B cell (primary cell): ENCODE data around the gene GPR15LG. TPM values are rescaled to one million over a fixed set of nuclear protein-coding genes. Genes with fewer than 3 reads are reported as not detected.

ENCODE experiments used
- ATAC-seq: fragments of 200-7000 bp; cut with Tn5 transposase; one replicate; pipeline ENCODE4 v1.10.0; 2021; ENCODE audit warnings: low read depth, mild to moderate bottlenecking, moderate number of reproducible peaks, moderate library complexity
- CTCF ChIA-PET: fragments of 350-600 bp; sonication (Branson Sonifier 250); formaldehyde crosslinking; loops from one replicate; lab custom pipeline; 2021; ENCODE audit warnings: antibody characterized with exemption, inconsistent platforms; lab: Charles Lee
- POLR2A ChIA-PET: fragments of 350-600 bp; sonication (Branson Sonifier 250); formaldehyde crosslinking; loops from one replicate; lab custom pipeline; 2021; ENCODE audit warnings: antibody characterized with exemption; lab: Charles Lee
- DNase-seq: peaks from one replicate; pipeline ENCODE4 v3.0.0; 2013
- H2AFZ ChIP-seq: 2 replicates; pipeline ENCODE4 v1.6.1; 2012; ENCODE audit warnings: mild to moderate bottlenecking, low read depth, low read length; ENCODE audit not compliant: insufficient read depth, poor library complexity, severe bottlenecking
- H3K27ac ChIP-seq, 2 donors: 1 replicate in 1 of 2; 2 replicates in 1 of 2; pipeline ENCODE4 v1.5.1; 2012 to 2013; ENCODE audit warnings: low read length in 2 of 2, mild to moderate bottlenecking in 2 of 2, moderate library complexity in 1 of 2
- H3K27me3 ChIP-seq, 4 experiments: fragments of 200-600 bp in 1 of 4; sonication (generic) in 1 of 4; replicated peaks in 1 of 4; 1 replicate in 2 of 4; 2 replicates in 2 of 4; pipeline versions ENCODE4 v1.6.1 to v1.7.0; 2013 to 2016; ENCODE audit warnings: low read length in 3 of 4, mild to moderate bottlenecking in 2 of 4, mixed read lengths in 1 of 4, moderate library complexity in 1 of 4; ENCODE audit not compliant: insufficient read depth in 4 of 4, control insufficient read depth in 3 of 4; ENCODE audit errors: control extremely low read depth in 1 of 4
- H3K36me3 ChIP-seq, 2 experiments: replicated peaks in 1 of 2; 1 replicate in 1 of 2; 2 replicates in 1 of 2; pipeline versions ENCODE4 v1.6.1 to v1.7.1; 2013; ENCODE audit warnings: low read length in 1 of 2; ENCODE audit not compliant: insufficient read depth in 2 of 2, control insufficient read depth in 1 of 2; ENCODE audit errors: control extremely low read depth in 1 of 2, extremely low read depth in 1 of 2
- H3K4me1 ChIP-seq, 2 donors: fragments of 200-600 bp in 1 of 2; sonication (generic) in 1 of 2; 1 replicate in 1 of 2; 2 replicates in 1 of 2; pipeline versions ENCODE4 v1.5.1 to v1.6.1; 2013 to 2017; ENCODE audit warnings: low read length in 2 of 2; ENCODE audit not compliant: control insufficient read depth in 2 of 2, insufficient read depth in 2 of 2
- H3K4me2 ChIP-seq: replicated peaks from 2 replicates; pipeline ENCODE3; 2012; ENCODE audit warnings: mild to moderate bottlenecking, low read depth, low read length; ENCODE audit not compliant: poor library complexity, severe bottlenecking
- H3K4me3 ChIP-seq, 5 experiments: fragments of 200-600 bp in 1 of 5; sonication (generic) in 1 of 5; 1 replicate in 3 of 5; 2 replicates in 2 of 5; pipeline versions ENCODE4 v1.5.1 to v1.7.0; 2011 to 2016; ENCODE audit warnings: low read length in 4 of 5, mild to moderate bottlenecking in 4 of 5, low read depth in 2 of 5, control low read depth in 1 of 5, moderate library complexity in 1 of 5; ENCODE audit not compliant: insufficient read depth in 1 of 5; ENCODE audit errors: control extremely low read depth in 1 of 5, extremely low read depth in 1 of 5
- H3K79me2 ChIP-seq: fragments of 200-600 bp; sonication (generic); one replicate; pipeline ENCODE4 v1.6.0; 2016; ENCODE audit warnings: low read length; ENCODE audit not compliant: control insufficient read depth, insufficient read depth
- H3K9ac ChIP-seq: fragments of 200-600 bp; sonication (generic); 2 replicates; pipeline ENCODE4 v1.6.1; 2017; ENCODE audit warnings: mild to moderate bottlenecking, low read length, moderate library complexity
- H3K9me3 ChIP-seq, 3 donors: one replicate each; pipeline versions ENCODE4 v1.6.1 to v1.7.1; 2013; ENCODE audit warnings: low read length in 2 of 3; ENCODE audit not compliant: control insufficient read depth in 2 of 3, insufficient read depth in 1 of 3; ENCODE audit errors: control extremely low read depth in 1 of 3
- H4K20me1 ChIP-seq: 2 replicates; pipeline ENCODE4 v1.6.0; 2012; ENCODE audit warnings: mild to moderate bottlenecking, low read length; ENCODE audit not compliant: insufficient read depth, control insufficient read depth, poor library complexity, severe bottlenecking
- H3K27ac Mint-ChIP-seq: one replicate; pipeline ENCODE4 v1.8.0; 2021; ENCODE audit warnings: mixed read lengths
- H3K27me3 Mint-ChIP-seq: one replicate; pipeline ENCODE4 v1.8.0; 2021; ENCODE audit warnings: mixed read lengths
- H3K4me1 Mint-ChIP-seq: one replicate; pipeline ENCODE4 v1.8.0; 2021; ENCODE audit warnings: mixed read lengths
- H3K4me3 Mint-ChIP-seq: one replicate; pipeline ENCODE4 v1.8.0; 2021; ENCODE audit warnings: mixed read lengths
- H3K9me3 Mint-ChIP-seq: one replicate; pipeline ENCODE4 v1.8.0; 2022; ENCODE audit warnings: mixed read lengths; ENCODE audit not compliant: insufficient read depth
- EZH2 ChIP-seq: IDR thresholded peaks from 2 replicates; pipeline ENCODE4 v1.6.1; 2012; ENCODE audit warnings: borderline replicate concordance, low read depth, mild to moderate bottlenecking, moderate library complexity, low read length; ENCODE audit not compliant: insufficient read depth, poor library complexity, severe bottlenecking
- WGBS: methylation state at CpG from one replicate; pipeline ENCODE4 v1.1.5; 2013; ENCODE audit warnings: missing lambda C conversion rate; ENCODE audit not compliant: insufficient coverage; 5-methylcytosine and 5-hydroxymethylcytosine counted together
- intact Hi-C: fragments of 100-400 bp; cut with micrococcal nuclease; formaldehyde crosslinking; loops from one replicate; pipeline ENCODE4 v1.10.0; 2022
- polyA plus RNA-seq: library from polyadenylated mRNA; depleted of rRNA; stranded (reverse); fragments of >200 nt; gene quantifications from 2 replicates; pipeline ENCODE4 v1.2.3, GENCODE V29; 2012
- total RNA-seq, 2 donors: library from RNA; stranded (reverse); fragments of 120-200 nt in 1 of 2; gene quantifications; 1 replicate in 1 of 2; 2 replicates in 1 of 2; pipeline versions ENCODE4 v1.2.3 to v1.2.4, GENCODE V29; 2013 to 2022
- TF ChIP-seq, protein P1 (sequence below): fragments of 200-600 bp; IDR thresholded peaks from one replicate; pipeline ENCODE4 v1.8.0; 2022; ENCODE audit warnings: antibody characterized with exemption, mild to moderate bottlenecking

GPR15LG gene
- total and polyA plus RNA-seq, 2 donors (not counting 1 experiment from before 2014, with no cell fraction given) = not detected

DNA sequence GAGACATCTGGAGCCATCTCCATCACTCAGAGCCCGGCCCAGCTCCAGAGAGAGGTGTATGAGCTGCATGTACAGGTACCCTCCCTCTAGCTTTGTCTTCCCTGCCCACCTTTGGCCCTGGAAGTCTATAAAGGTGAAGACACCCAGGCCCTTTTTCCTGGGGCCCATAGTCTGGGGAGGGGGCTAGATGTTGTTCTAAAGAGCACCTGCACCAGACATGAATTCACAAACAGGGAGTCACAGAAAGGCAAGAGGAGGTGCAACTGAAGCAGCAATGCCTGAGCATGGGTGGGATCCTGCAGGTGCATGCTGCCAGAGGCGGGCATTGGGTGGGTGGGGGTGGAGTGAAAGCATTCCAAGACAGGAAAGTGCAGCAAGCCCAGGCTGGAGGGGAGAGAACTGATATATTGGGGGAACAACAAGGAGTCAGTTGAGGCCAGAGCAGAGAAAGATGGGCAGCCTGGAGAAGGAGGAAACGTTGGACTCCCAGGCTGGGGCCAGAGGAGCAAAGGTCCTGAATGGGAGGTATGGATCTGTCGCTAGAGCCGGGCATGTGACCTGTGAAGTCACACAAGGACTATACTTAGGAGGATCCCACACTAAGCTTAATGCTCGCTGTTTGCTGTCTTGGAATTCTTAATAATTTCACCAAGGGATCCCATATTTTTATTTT is 32.4 kb downstream of the GPR15LG start:
- H3K27ac ChIP-seq = no peak overlapping the region
- Mint-ChIP-seq H3K27ac (no peak overlapping the region), H3K9me3 (no peaks in the 10 kb centered on the region), H3K4me1 (no peaks in the 10 kb centered on the region), H3K27me3 (peaks cover 33% of the 10 kb centered on the region), H3K4me3 (no peak overlapping the region)
- H4K20me1 ChIP-seq = no peaks in the 10 kb centered on the region
- H3K4me1 ChIP-seq = no peaks in the 10 kb centered on the region
- WGBS = 70% methylated on average over 2 of the region's 6 CpGs
- no peaks in the 10 kb centered on the region for H3K79me2 ChIP-seq
- H3K4me2 ChIP-seq = no peak overlapping the region
- DNase-seq = no peak
- H3K9me3 ChIP-seq = no peaks in the 10 kb centered on the region
- intact Hi-C loops = loop anchor here (1.0 kb wide), 1 partner anchor 58 kb away; no protein-coding TSS in a partner anchor
- H3K4me3 ChIP-seq = no peak overlapping the region
- no peak overlapping the region for H2AFZ ChIP-seq
- no peak for ATAC-seq
- CTCF ChIA-PET = interaction anchor here (1.2 to 5.6 kb wide), 5 partner anchors 9 to 64 kb away, joined by 4 to 72 read pairs (median 4); no protein-coding TSS in a partner anchor
- TF ChIP-seq EZH2 = no peak
- TF ChIP-seq, protein P1, sequence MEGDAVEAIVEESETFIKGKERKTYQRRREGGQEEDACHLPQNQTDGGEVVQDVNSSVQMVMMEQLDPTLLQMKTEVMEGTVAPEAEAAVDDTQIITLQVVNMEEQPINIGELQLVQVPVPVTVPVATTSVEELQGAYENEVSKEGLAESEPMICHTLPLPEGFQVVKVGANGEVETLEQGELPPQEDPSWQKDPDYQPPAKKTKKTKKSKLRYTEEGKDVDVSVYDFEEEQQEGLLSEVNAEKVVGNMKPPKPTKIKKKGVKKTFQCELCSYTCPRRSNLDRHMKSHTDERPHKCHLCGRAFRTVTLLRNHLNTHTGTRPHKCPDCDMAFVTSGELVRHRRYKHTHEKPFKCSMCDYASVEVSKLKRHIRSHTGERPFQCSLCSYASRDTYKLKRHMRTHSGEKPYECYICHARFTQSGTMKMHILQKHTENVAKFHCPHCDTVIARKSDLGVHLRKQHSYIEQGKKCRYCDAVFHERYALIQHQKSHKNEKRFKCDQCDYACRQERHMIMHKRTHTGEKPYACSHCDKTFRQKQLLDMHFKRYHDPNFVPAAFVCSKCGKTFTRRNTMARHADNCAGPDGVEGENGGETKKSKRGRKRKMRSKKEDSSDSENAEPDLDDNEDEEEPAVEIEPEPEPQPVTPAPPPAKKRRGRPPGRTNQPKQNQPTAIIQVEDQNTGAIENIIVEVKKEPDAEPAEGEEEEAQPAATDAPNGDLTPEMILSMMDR = peak; percentile 53
- peaks cover 0 to 4% (median 2%) of the 10 kb centered on the region in 4 experiments for H3K27me3 ChIP-seq
- no peaks in the 10 kb centered on the region for H3K36me3 ChIP-seq
- POLR2A ChIA-PET = no interaction called here
- no peak overlapping the region for H3K9ac ChIP-seq

DNA sequence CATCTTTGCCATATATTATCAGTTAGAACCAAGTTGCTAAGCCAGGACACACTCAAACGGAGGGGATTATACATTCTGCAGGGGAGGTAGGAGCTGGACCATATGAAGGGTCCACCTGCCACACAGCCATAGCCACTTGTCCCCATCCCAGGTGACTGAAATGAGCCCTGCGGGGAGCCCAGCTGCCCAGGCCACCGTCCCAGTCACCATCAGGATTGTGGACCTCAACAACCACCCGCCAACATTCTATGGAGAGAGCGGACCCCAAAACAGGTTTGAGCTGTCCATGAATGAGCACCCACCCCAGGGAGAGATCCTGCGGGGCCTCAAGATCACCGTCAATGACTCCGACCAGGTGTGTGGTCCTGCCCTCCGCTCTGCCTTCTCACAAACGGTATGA is 34.4 kb downstream of the GPR15LG start:
- no peak overlapping the region for H3K9ac ChIP-seq
- intact Hi-C loops = no loop called here
- no peak overlapping the region for H3K27ac Mint-ChIP-seq

More for the DNA sequence above, 34.4 kb downstream of the GPR15LG start:
- WGBS = 91% methylated on average over 9 of the region's 10 CpGs
- H3K27me3 Mint-ChIP-seq = peaks cover 33% of the 10 kb centered on the region
- no peaks in the 10 kb centered on the region for H3K79me2 ChIP-seq
- H3K27me3 ChIP-seq = peaks cover 0 to 4% (median 2%) of the 10 kb centered on the region in 4 experiments
- H3K9me3 ChIP-seq = no peaks in the 10 kb centered on the region
- H3K4me2 ChIP-seq = no peak overlapping the region
- H3K4me1 ChIP-seq = no peaks in the 10 kb centered on the region
- ChIA-PET POLR2A (no interaction called here), CTCF (interaction anchor here (0.8 to 5.6 kb wide), 5 partner anchors 9 to 60 kb away, joined by 3 to 72 read pairs (median 3); no protein-coding TSS in a partner anchor)
- no peak overlapping the region for H3K27ac ChIP-seq
- no peak overlapping the region for H2AFZ ChIP-seq
- H3K4me3 ChIP-seq = no peak overlapping the region
- H3K4me3 Mint-ChIP-seq = no peak overlapping the region
- TF ChIP-seq, protein P1 = no peak
- TF ChIP-seq EZH2 = no peak
- H3K9me3 Mint-ChIP-seq = no peaks in the 10 kb centered on the region
- no peak for DNase-seq
- no peak for ATAC-seq
- H3K4me1 Mint-ChIP-seq = no peaks in the 10 kb centered on the region
- H4K20me1 ChIP-seq = no peaks in the 10 kb centered on the region
- no peaks in the 10 kb centered on the region for H3K36me3 ChIP-seq
